ENCODE results near the gene MYO1A.

- TF ChIP-seq CTCF (IDR thresholded peaks at IDR 0.05; ENCODE audit: borderline replicate concordance, extremely low read depth, low read length, poor library complexity, severe bottlenecking) (no peak), EZH2 (IDR thresholded peaks at IDR 0.05; ENCODE audit: borderline replicate concordance, low read depth, low read length, severe bottlenecking) (no peak)
Observed at GRCh38 chr12:57096748-57097553, 47.0 kb upstream of the MYO1A start.

Measured in DND-41 (cell line).